ENCODE results near the gene PNPLA3.

PNPLA3 gene

GRCh38 chr22:43994416-43994815 is 70.8 kb downstream of the PNPLA3 start:
- DNase-seq (ENCODE audit: low spot score), result no peak

GRCh38 chr22:43995057-43995685 is 71.6 kb downstream of the PNPLA3 start:
- no peak for DNase-seq (ENCODE audit: low spot score)

GRCh38 chr22:43995798-43996169 is 72.2 kb downstream of the PNPLA3 start:
- no peak for DNase-seq (ENCODE audit: low spot score)

GRCh38 chr22:43996170-43996980 is 72.8 kb downstream of the PNPLA3 start:
- no peak for DNase-seq (ENCODE audit: low spot score)

GRCh38 chr22:43996981-43997265 is 73.3 kb downstream of the PNPLA3 start:
- no peak for DNase-seq (ENCODE audit: low spot score)
